ENCODE measurements around the gene MISP3.

DNA sequence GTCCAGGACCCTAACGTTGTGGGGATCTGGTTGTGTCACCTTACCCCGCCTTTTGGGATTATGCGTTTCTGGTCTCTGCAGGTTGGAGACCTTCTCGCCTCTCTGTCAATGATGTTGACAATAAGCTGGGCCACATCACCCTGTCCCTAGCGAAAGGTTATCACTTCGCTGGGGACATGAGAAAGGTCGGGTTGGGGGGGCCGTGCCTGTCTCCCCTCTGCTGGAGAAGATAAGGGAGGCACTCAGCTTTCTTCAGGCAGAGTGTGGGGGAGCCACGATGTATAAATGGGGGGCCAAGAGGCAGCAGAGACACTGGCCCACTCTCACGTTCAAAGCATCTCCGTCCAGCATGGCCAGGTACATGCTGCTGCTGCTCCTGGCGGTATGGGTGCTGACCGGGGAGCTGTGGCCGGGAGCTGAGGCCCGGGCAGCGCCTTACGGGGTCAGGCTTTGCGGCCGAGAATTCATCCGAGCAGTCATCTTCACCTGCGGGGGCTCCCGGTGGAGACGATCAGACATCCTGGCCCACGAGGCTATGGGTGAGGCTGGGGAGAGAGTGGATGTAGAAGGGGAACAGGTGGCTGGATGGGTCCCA lies 44.6 kb upstream of the MISP3 start, which contains the start of gene RLN3:
- TF ChIP-seq EP300 (IDR thresholded peaks at IDR 0.05) (no peak), POLR2A (IDR thresholded peaks at IDR 0.05) (no peak), POLR2AphosphoS5 (IDR thresholded peaks at IDR 0.05) (no peak)
- TF ChIP-seq, protein P1, sequence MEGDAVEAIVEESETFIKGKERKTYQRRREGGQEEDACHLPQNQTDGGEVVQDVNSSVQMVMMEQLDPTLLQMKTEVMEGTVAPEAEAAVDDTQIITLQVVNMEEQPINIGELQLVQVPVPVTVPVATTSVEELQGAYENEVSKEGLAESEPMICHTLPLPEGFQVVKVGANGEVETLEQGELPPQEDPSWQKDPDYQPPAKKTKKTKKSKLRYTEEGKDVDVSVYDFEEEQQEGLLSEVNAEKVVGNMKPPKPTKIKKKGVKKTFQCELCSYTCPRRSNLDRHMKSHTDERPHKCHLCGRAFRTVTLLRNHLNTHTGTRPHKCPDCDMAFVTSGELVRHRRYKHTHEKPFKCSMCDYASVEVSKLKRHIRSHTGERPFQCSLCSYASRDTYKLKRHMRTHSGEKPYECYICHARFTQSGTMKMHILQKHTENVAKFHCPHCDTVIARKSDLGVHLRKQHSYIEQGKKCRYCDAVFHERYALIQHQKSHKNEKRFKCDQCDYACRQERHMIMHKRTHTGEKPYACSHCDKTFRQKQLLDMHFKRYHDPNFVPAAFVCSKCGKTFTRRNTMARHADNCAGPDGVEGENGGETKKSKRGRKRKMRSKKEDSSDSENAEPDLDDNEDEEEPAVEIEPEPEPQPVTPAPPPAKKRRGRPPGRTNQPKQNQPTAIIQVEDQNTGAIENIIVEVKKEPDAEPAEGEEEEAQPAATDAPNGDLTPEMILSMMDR (IDR thresholded peaks at IDR 0.05): no peak

Measured in suprapubic skin (tissue), 4 donors.